ENCODE measurements around the gene GARIN5B.

- TF ChIP-seq, protein P1, sequence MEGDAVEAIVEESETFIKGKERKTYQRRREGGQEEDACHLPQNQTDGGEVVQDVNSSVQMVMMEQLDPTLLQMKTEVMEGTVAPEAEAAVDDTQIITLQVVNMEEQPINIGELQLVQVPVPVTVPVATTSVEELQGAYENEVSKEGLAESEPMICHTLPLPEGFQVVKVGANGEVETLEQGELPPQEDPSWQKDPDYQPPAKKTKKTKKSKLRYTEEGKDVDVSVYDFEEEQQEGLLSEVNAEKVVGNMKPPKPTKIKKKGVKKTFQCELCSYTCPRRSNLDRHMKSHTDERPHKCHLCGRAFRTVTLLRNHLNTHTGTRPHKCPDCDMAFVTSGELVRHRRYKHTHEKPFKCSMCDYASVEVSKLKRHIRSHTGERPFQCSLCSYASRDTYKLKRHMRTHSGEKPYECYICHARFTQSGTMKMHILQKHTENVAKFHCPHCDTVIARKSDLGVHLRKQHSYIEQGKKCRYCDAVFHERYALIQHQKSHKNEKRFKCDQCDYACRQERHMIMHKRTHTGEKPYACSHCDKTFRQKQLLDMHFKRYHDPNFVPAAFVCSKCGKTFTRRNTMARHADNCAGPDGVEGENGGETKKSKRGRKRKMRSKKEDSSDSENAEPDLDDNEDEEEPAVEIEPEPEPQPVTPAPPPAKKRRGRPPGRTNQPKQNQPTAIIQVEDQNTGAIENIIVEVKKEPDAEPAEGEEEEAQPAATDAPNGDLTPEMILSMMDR (IDR thresholded peaks at IDR 0.05; ENCODE audit: low read length) = no peak
- TF ChIP-seq EZH2phosphoT487 (IDR thresholded peaks at IDR 0.05; ENCODE audit: low read length) = no peak
These were observed 22.9 kb downstream of the GARIN5B start for GRCh38 chr19:55339889-55340783.
